MM.1S (cell line): ENCODE results near the gene HOMER3.

Experiments used
- CTCF ChIP-seq: fragments of 300-600 bp; sonication (generic); IDR thresholded peaks from 2 replicates; pipeline ENCODE4 v1.5.1; 2016; ENCODE audit warnings: antibody characterized with exemption, low read length, mixed read lengths
- EZH2phosphoT487 ChIP-seq: fragments of 300-600 bp; sonication (generic); IDR thresholded peaks from 2 replicates; pipeline ENCODE4 v1.6.1; 2018; ENCODE audit warnings: antibody characterized with exemption, low read length

- TF ChIP-seq CTCF (no peak), EZH2phosphoT487 (no peak)
Measured at GRCh38 chr19:18985257-18985656, 44.2 kb upstream of the HOMER3 start.
